Activated CD4-positive, alpha-beta T cell treated with anti-CD3 and anti-CD28 coated beads for 1 hour (primary cell): Measurements from ENCODE around the gene NAA20.

Experiments
- DNase-seq: peaks from one replicate; pipeline ENCODE4 v3.0.0-alpha.2; 2020

NAA20 gene

GRCh38 chr20:20017001-20017843 lies at the start of gene NAA20:
NAA20 (plus strand) TSS chr20:20017362; CDS start chr20:20017397, 35 bp downstream.
- peak; percentile 84 for DNase-seq

GRCh38 chr20:19967445-19967844 lies 49.7 kb upstream of the NAA20 start:
- DNase-seq = no peak

DNA sequence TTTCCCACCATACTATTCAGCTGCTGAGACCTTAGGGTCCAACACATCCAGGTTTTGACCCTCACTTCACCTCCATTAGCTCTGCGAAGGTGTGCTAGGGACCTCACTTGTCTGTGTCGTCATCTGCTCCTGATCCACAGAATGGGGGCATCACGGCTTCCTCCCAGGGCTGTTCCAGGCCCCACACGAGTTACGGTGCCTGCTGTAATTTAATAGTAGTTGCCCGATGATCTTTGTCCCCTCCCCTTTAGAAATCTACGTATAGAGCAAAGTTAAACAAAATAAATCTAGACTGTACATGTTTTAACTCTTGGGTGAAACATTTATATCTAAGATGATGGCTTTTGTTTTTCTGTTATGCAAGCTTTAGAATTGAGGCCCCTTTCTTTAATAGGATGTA lies 49.1 kb upstream of the NAA20 start:
- DNase-seq = no peak

- no peak for DNase-seq
These were observed 48.6 kb upstream of the NAA20 start for GRCh38 chr20:19968466-19969073.

DNA sequence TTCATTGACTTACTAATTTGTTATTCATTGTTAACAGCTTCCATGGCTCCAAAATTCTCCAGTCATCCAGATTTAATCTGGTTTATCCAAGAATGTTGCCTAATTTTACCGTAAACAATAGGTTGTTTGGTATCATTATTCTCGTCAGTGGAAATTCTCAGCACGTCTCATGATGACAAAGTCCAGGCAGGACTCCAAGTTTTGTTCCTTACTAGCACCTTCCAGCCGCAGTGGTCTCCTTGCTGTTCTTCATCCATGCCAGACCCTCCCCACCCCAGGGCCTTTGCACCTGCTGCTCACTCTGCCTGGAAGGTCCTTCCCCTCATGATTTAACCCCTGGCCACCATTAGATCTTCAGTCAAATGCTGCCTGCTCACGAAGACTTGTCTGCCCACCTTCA lies 48.1 kb upstream of the NAA20 start:
- no peak for DNase-seq

DNA sequence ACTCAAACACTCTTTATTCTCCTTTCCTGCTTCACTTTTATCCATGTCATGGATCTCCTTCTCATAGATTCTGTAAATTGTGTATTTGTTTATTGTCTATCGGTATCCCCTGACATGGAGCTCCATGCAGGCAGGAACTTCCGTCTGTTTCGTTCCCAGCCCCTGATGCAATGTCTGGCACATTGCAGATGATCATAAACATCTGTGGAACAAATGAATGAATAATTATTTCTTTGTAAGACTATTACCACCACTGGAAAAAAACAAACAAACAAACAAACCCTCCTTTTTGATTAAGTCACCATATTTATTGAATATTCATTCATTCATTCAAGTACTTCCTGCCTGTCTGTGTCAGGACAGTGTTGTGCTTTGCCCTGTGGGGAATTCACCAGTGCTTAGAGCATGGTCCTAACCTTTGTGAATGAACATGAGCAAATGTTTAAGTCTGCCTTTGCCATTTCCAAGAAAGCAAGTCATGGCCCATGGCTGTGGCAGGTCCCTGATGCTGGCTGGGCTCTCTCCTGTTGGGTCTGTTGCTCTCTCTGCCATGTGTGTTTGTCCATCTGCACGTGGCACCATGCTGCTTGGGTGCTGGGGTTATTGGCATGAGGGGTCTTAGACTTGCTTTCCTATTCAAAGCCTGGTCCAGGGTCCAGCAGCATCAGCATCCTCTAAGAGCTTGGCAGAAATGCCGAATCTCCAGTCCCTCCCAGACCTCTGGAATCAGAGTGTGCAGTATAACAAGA lies 47.5 kb upstream of the NAA20 start:
- DNase-seq = no peak

GRCh38 chr20:19970256-19970765 lies 46.9 kb upstream of the NAA20 start:
- no peak for DNase-seq

DNA sequence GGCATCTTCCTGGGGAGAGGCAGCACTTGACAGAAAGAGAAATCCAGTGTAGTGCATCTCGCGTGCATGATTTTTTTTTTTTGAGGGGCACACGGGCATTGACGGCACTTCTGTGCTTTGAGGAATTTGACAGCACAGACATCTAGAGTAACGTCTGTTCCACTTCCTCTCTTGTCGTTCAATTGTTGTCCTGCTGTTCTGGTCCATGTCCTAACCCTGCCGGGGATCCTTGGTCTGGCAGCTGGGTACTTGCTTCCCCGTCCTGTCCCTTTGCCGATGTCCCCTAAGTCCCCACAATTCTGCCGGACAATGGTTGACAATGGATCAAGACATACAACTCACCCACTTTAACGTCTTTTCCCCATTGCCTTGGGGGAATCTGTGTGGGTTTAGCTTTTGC lies 46.0 kb upstream of the NAA20 start:
- DNase-seq = no peak

DNA sequence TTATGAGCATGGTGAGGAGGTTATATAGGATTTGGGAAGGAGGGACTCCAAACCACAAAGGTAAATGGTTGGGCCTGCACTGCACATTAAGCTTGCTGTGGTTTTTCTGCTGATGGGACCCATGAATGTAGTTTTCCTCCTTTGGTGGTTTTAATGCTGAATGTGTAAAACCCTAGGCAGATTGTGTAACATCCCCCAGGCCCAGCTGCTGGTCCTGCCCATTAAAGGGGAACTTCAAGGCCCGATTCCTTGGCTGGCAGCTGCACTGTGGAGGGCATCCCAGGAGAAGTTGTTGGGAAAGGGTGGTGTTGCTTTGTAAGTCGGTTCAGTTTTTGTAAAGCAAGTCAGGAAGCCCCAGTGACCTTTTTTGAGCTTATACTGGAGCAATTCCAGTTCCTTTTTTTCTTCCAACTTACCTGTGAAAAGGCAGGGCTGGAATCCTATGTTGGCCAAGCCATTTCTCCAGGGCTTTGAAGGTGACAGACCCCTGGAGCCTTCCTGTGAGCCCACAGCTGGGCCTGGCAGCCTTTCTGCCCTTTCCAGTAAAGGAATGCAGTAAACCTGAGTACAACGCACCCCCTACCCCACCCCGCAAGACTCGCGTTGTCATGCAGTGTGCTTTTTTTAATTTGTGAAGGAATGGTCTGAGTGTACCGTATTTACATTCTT lies 43.1 kb upstream of the NAA20 start:
- DNase-seq = no peak

- DNase-seq = no peak
These were observed 42.3 kb upstream of the NAA20 start for GRCh38 chr20:19974630-19975435.

DNA sequence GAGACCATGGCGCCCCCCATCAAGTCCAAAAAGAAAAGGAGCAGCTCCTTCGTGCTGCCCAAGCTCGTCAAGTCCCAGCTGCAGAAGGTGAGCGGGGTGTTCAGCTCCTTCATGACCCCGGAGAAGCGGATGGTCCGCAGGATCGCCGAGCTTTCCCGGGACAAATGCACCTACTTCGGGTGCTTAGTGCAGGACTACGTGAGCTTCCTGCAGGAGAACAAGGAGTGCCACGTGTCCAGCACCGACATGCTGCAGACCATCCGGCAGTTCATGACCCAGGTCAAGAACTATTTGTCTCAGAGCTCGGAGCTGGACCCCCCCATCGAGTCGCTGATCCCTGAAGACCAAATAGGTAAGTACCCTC lies 41.7 kb upstream of the NAA20 start:
- no peak for DNase-seq

DNA sequence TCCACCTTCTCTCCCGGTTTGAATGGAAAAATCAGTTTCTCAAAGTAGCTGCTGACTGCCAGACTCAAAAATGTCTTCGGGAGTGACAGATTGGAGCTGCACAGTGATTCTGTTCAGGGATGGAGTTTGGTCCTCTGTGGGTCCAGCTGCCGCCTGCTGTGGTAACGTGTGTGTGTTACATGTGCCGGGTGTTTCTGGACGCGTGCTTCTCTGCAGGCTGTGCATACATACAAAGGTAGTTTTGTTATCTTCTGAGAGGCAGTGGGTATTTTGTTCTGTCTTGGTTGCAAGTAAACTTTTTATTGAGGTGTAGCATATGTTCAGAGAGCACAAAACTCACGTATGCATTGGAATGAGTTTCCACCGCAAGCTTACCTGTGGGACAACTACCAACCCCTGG lies 41.3 kb upstream of the NAA20 start:
- no peak for DNase-seq

- DNase-seq = no peak
These were observed 40.4 kb upstream of the NAA20 start for GRCh38 chr20:19976595-19977372.

DNA sequence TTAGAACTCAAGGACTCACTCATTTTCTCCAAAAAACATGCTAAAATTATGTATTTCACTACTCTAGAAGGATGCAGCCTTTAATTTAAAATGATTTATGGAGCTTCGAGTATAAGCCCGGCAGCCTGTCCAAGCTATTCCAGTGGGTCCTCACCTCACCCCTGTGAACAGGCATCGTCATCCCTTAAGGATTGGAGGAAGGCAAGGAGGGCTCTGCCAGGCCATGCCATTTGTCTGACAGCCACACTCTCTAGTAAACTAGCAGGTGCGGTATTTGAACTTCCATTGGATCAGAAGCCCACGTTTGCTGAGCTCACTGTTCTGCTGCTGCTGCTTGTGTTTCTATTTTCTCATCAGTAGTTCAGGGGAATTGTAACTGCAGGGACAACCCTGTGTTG lies 39.8 kb upstream of the NAA20 start:
- no peak for DNase-seq

- no peak for DNase-seq
These were observed 38.5 kb upstream of the NAA20 start for GRCh38 chr20:19978511-19979210.

GRCh38 chr20:19981031-19981451 lies 36.1 kb upstream of the NAA20 start:
- no peak for DNase-seq

GRCh38 chr20:19986419-19986818 lies 30.7 kb upstream of the NAA20 start:
- DNase-seq = no peak

DNA sequence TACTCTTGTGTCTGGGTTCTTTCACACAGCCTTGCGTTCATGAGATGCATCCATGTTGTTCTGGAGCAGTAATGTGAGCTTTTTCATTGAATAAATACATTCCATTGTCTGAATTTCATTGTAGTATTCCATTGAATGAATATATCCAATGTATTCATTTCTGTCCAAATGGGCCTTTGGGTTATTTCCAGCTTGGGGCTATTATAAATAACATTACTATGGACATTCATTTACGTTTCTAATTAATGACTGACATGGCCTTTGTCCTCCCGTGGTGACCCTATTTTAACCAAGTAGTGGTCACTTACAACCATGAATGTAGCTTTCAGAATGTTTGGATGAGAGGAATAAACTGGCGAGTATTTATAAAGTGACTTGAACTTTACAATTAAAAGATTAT lies 30.1 kb upstream of the NAA20 start:
- no peak for DNase-seq

GRCh38 chr20:19990850-19991249 lies 26.3 kb upstream of the NAA20 start:
- no peak for DNase-seq

DNA sequence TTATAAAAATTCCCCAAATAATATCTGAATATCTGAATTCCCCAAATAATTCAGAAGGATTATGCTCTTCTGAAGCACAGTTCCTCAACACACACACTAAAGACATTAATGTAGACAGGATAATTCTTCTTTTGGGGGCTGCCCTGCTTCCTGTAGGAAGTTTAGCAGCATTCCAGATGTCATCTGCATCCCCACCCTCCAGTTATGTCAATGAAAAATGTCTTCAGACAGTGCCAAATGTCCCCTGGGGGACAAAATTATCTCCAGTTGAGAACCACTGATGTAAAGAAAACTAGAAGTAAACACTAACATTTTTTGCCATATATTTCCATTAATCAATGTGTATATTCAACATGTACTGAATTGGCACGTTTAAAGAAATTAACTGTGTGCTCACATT lies 25.9 kb upstream of the NAA20 start:
- DNase-seq = no peak

DNA sequence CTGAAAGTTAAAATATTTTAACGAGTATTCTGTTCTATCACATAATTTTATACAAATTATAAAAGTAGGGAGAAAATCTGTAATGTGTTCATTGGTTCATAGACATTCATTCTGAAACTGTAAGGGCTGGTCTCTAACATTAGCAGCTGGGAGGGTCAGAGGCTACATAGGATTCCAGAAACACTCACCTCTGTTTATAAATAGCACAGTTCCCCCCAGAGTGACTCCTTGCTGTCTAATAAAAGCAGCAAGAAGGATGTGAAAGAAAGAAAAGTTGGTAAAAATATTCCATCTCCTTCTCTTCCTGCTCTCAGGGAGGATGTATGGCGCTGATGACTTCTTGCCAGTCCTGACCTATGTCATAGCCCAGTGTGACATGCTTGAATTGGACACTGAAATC lies 25.3 kb upstream of the NAA20 start:
- no peak for DNase-seq
